Stimulated activated memory B cell treated with anti-CD40 and anti-IgM and Interleukin-4, amounts not matched to agents 10 μg/mL and 1 μg/mL and 100 μg/mL, for 72 hours (primary cell): ENCODE measurements around the gene ZSCAN9.

Source experiments
- ATAC-seq: fragments of 150-1000 bp; cut with Tn5 transposase; 2 replicates; pipeline ENCODE4 v1.10.0; 2021
- H3K27ac Mint-ChIP-seq: one replicate; pipeline ENCODE4 v1.8.0; 2022; ENCODE audit warnings: mild to moderate bottlenecking, mixed read lengths
- H3K27me3 Mint-ChIP-seq: one replicate; pipeline ENCODE4 v1.8.0; 2022; ENCODE audit warnings: mixed read lengths
- H3K36me3 Mint-ChIP-seq: one replicate; pipeline ENCODE4 v1.8.0; 2022; ENCODE audit warnings: mixed read lengths
- H3K4me1 Mint-ChIP-seq: one replicate; pipeline ENCODE4 v1.8.0; 2022; ENCODE audit warnings: mixed read lengths
- H3K4me3 Mint-ChIP-seq: one replicate; pipeline ENCODE4 v1.8.0; 2022; ENCODE audit warnings: mild to moderate bottlenecking, moderate library complexity, mixed read lengths
- H3K9me3 Mint-ChIP-seq: one replicate; pipeline ENCODE4 v1.8.0; 2022; ENCODE audit warnings: mixed read lengths

The ZSCAN9 gene

GRCh38 chr6:28225056-28225834, at the start of gene ZSCAN9:
Gene ZSCAN9, plus strand, starts transcription at chr6:28225275. Its CDS starts 1,810 bp downstream, at chr6:28227085.
- no peaks in the 10 kb centered on the region for H3K9me3 Mint-ChIP-seq
- H3K27ac Mint-ChIP-seq = peak within 1 kb of the TSS; percentile 90
- peak; percentile 95 for ATAC-seq
- H3K27me3 Mint-ChIP-seq = peaks cover 20% of the 10 kb centered on the region
- H3K4me1 Mint-ChIP-seq = peaks cover 32% of the 10 kb centered on the region
- H3K4me3 Mint-ChIP-seq = peak within 1 kb of the TSS; percentile 88
- peaks cover 28% of the 10 kb centered on the region for H3K36me3 Mint-ChIP-seq

DNA sequence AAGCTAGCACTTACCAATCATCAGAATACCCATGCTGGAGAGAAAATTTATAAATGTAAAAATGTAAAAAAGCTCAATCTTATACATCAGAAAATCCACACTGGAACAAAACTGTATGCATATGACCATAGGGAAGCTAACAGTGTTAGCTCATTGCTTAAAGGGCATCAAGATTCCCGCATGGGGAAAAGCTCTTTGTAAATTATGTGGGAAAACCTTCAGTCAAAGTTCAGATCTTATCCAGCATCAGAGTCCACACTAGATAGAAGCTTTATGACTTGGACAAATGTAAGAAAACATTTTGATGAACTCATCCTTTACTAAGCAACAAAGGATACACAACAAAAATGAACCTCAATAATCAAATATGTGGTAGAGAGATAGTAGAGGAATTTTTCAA, 48.7 kb upstream of the ZSCAN9 start:
- Mint-ChIP-seq H3K4me3 (no peak overlapping the region), H3K27ac (no peak overlapping the region), H3K27me3 (peaks cover 28% of the 10 kb centered on the region), H3K9me3 (peaks cover 7% of the 10 kb centered on the region), H3K4me1 (no peaks in the 10 kb centered on the region), H3K36me3 (peaks cover 14% of the 10 kb centered on the region)
- no peak for ATAC-seq

DNA sequence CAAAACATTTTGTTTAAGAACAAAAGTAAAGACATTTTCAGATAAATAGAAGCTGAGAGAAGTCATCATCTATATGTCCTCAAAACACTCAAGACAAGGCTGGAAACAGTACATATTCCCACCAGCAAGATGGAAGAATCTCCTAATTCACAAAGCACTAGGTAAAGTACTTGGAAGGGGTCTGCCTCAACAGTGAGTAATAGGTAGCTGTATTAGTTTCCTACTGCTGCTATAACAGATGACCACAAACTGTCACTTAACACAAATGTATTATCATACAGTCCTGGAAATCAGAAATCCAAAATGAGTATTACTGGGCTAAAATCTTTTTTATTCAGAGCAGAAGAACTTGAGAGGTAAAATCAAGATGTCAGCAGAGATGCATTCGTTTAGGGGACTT, 42.8 kb upstream of the ZSCAN9 start:
- Mint-ChIP-seq H3K9me3 (peaks cover 22% of the 10 kb centered on the region), H3K4me1 (no peaks in the 10 kb centered on the region), H3K36me3 (peaks cover 7% of the 10 kb centered on the region), H3K4me3 (no peak overlapping the region), H3K27me3 (peaks cover 32% of the 10 kb centered on the region), H3K27ac (no peak overlapping the region)
- no peak for ATAC-seq

DNA sequence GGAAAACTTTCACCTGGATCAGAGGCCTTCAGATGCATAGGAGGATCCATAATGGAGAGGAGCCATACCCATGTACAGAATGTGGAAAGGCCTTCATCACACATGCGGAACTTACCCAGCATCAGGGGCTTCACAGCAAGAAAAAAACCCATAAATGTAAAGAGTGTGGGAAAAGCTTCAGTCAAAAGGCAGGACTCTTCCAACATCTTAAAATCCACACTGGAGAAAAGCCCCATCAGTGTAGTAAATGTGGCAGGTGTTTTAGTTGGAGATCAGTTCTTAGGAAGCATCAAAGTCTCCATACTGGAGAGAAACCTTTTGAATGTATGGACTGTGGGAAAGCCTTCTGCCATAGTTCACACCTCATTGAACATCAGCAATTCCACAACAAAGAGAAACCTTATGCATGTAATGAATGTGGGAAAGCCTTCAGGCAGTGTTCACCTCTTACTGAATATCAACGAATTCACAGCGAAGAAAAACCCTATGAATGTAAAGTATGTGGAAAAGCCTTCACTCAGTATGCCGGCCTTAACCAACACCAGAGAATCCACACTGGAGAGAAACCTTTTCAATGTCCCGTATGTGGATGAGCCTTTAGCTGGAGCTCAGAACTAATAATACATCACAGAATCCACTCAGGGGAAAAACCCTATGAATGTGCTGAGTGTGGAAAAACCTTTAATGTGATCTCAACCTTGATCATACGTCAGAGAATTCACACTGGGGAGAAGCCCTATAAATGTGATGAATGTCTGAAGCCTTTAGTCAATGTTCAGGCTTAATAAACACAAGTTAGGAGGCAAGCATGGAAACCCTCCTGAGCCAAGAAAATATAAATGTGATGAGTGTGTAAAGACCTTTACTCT, 36.7 kb upstream of the ZSCAN9 start:
- Mint-ChIP-seq H3K36me3 (peaks cover under 1% of the 10 kb centered on the region), H3K4me1 (no peaks in the 10 kb centered on the region), H3K27ac (no peak overlapping the region), H3K27me3 (no peaks in the 10 kb centered on the region), H3K9me3 (peaks cover 23% of the 10 kb centered on the region), H3K4me3 (no peak overlapping the region)
- ATAC-seq = no peak

GRCh38 chr6:28200020-28200419, 25.1 kb upstream of the ZSCAN9 start:
- H3K4me1 Mint-ChIP-seq = no peaks in the 10 kb centered on the region
- no peak overlapping the region for H3K4me3 Mint-ChIP-seq
- no peak for ATAC-seq
- H3K27me3 Mint-ChIP-seq = peaks cover 68% of the 10 kb centered on the region
- peaks cover 15% of the 10 kb centered on the region for H3K36me3 Mint-ChIP-seq
- peaks cover 27% of the 10 kb centered on the region for H3K9me3 Mint-ChIP-seq
- H3K27ac Mint-ChIP-seq = no peak overlapping the region

DNA sequence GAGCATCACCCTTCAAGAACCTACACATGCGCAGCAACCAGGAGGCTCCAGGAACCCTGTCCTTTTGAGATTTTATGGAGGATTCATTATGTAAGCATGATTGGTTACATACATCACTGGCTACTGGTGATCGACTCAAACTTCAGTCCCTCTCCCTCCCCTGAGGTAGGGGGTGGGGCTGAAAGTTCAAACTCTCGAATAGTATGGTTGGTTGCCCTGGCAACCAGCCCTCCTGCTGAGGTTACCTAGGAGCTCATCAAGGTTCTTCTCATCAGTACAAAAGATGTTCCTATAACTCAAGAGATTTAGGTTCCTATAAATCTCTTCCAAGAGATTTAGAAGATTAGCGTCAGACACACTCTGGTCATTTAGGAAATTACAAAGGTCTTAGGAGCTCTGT, 21.9 kb upstream of the ZSCAN9 start:
- Mint-ChIP-seq H3K36me3 (no peaks in the 10 kb centered on the region), H3K9me3 (peaks cover 17% of the 10 kb centered on the region), H3K27ac (no peak overlapping the region), H3K27me3 (peaks cover 68% of the 10 kb centered on the region), H3K4me1 (peaks cover 10% of the 10 kb centered on the region), H3K4me3 (no peak overlapping the region)
- ATAC-seq = no peak

DNA sequence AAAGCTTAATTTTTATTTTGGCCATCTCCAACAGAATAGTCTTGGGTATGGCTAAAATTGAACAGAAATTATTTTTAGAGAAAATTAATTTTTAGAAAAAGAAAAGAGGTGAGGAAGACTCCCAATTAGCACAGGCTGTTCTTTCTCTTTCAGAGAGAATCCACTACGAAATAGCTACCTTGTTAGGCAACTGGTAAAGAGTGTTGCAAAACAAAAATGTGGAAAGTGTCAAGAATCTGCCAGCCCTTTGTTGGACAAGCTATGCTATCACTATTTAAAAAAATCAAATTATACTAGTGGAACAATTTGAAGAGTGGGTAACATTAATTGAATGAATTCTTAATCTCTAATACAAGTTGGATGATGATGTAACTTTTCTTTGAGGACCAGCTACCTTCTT, 19.2 kb upstream of the ZSCAN9 start:
- Mint-ChIP-seq H3K4me1 (peaks cover 12% of the 10 kb centered on the region), H3K9me3 (peaks cover 7% of the 10 kb centered on the region), H3K4me3 (no peak overlapping the region), H3K27ac (no peak overlapping the region), H3K36me3 (no peaks in the 10 kb centered on the region), H3K27me3 (peaks cover 66% of the 10 kb centered on the region)
- no peak for ATAC-seq

GRCh38 chr6:28206527-28206926, 18.5 kb upstream of the ZSCAN9 start:
- Mint-ChIP-seq H3K27me3 (peaks cover 71% of the 10 kb centered on the region), H3K36me3 (no peaks in the 10 kb centered on the region), H3K4me1 (peaks cover 13% of the 10 kb centered on the region), H3K27ac (no peak overlapping the region), H3K4me3 (no peak overlapping the region), H3K9me3 (peaks cover 7% of the 10 kb centered on the region)
- no peak for ATAC-seq

DNA sequence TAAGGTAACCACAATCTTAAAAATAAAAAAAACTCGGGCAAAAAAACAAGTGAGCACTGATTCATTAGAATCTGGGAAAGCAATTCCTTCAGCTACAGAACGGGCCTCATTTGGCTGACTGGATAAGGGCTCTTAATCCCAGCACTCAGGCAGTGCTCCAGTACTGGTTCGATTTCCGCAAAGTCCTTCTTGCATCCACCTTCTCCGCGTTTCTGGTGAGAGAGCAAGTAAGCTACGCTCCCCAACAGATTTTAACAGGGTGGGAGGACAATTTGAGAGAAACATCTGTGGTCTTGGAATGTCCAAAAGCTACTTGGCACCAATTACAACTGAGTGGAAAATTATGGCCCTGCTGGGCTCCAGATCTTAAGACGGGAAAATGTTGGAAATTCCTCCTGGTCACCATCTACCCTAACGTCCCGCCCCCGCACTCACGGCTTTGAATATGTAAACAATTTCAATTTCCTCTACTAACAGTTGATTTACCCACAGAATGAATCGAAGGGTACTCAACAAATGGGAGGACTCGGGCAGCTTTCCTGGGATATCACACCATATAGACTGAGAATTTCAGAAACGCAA, 18.1 kb upstream of the ZSCAN9 start:
- no peak for ATAC-seq
- peaks cover 7% of the 10 kb centered on the region for H3K9me3 Mint-ChIP-seq
- peaks cover 18% of the 10 kb centered on the region for H3K4me1 Mint-ChIP-seq
- peaks cover 76% of the 10 kb centered on the region for H3K27me3 Mint-ChIP-seq
- H3K36me3 Mint-ChIP-seq = no peaks in the 10 kb centered on the region
- H3K27ac Mint-ChIP-seq = no peak overlapping the region
- peak overlapping the region; percentile 69 for H3K4me3 Mint-ChIP-seq

GRCh38 chr6:28207510-28208110, 17.5 kb upstream of the ZSCAN9 start:
- no peak for ATAC-seq
- no peaks in the 10 kb centered on the region for H3K36me3 Mint-ChIP-seq
- H3K27ac Mint-ChIP-seq = no peak overlapping the region
- peaks cover 7% of the 10 kb centered on the region for H3K9me3 Mint-ChIP-seq
- H3K27me3 Mint-ChIP-seq = peaks cover 82% of the 10 kb centered on the region
- H3K4me1 Mint-ChIP-seq = peaks cover 24% of the 10 kb centered on the region
- peak overlapping the region; percentile 69 for H3K4me3 Mint-ChIP-seq

DNA sequence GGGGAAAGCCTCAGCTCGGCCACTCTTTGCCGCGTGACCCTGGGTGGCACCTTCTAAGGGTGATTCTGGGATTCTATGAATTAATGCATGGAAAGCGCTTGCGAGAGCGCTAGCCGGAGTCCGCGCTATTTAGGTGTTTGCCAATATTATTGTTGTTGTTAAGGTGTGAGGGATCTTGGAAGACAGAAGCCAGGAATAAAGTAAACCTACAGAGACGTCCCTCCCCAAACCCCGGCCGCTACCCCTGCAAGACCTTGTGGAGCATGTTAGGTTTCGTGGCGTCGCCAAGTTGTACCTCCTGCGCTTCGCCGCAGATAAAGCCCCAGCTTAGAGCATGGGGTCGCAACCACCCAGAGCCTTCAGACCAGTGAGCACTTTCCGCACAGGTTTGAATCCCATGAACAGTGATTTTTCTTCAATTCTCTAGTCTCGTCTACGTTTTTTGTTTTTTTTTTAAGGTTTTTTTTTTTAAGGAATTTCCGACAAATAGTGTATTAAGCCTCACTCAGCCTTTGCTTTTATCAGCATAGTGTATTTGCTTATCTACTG, 16.9 kb upstream of the ZSCAN9 start:
- Mint-ChIP-seq H3K27me3 (peaks cover 88% of the 10 kb centered on the region), H3K27ac (no peak overlapping the region), H3K4me1 (peaks cover 29% of the 10 kb centered on the region), H3K9me3 (peaks cover 7% of the 10 kb centered on the region), H3K4me3 (peak overlapping the region; percentile 69), H3K36me3 (no peaks in the 10 kb centered on the region)
- ATAC-seq = no peak

- peaks cover 31% of the 10 kb centered on the region for H3K4me1 Mint-ChIP-seq
- no peak overlapping the region for H3K4me3 Mint-ChIP-seq
- no peak overlapping the region for H3K27ac Mint-ChIP-seq
- no peak for ATAC-seq
- no peaks in the 10 kb centered on the region for H3K36me3 Mint-ChIP-seq
- H3K9me3 Mint-ChIP-seq = peaks cover 4% of the 10 kb centered on the region
- H3K27me3 Mint-ChIP-seq = peaks cover 95% of the 10 kb centered on the region
Measured at GRCh38 chr6:28209753-28210535, 15.1 kb upstream of the ZSCAN9 start.

GRCh38 chr6:28211840-28212509, 13.1 kb upstream of the ZSCAN9 start:
- H3K9me3 Mint-ChIP-seq = no peaks in the 10 kb centered on the region
- no peaks in the 10 kb centered on the region for H3K36me3 Mint-ChIP-seq
- peaks cover 95% of the 10 kb centered on the region for H3K27me3 Mint-ChIP-seq
- H3K4me3 Mint-ChIP-seq = peak overlapping the region; percentile 61
- peaks cover 31% of the 10 kb centered on the region for H3K4me1 Mint-ChIP-seq
- no peak for ATAC-seq
- H3K27ac Mint-ChIP-seq = no peak overlapping the region
